ENCODE measurements around the gene ALOX5.
A peak's percentile ranks its signal among the peaks of the same experiment; 100 is the strongest.

The ALOX5 gene

GRCh38 chr10:45424668-45425404 lies 50.8 kb downstream of the ALOX5 start:
- DNase-seq (ENCODE audit: low spot score) = peak; percentile 44

DNA sequence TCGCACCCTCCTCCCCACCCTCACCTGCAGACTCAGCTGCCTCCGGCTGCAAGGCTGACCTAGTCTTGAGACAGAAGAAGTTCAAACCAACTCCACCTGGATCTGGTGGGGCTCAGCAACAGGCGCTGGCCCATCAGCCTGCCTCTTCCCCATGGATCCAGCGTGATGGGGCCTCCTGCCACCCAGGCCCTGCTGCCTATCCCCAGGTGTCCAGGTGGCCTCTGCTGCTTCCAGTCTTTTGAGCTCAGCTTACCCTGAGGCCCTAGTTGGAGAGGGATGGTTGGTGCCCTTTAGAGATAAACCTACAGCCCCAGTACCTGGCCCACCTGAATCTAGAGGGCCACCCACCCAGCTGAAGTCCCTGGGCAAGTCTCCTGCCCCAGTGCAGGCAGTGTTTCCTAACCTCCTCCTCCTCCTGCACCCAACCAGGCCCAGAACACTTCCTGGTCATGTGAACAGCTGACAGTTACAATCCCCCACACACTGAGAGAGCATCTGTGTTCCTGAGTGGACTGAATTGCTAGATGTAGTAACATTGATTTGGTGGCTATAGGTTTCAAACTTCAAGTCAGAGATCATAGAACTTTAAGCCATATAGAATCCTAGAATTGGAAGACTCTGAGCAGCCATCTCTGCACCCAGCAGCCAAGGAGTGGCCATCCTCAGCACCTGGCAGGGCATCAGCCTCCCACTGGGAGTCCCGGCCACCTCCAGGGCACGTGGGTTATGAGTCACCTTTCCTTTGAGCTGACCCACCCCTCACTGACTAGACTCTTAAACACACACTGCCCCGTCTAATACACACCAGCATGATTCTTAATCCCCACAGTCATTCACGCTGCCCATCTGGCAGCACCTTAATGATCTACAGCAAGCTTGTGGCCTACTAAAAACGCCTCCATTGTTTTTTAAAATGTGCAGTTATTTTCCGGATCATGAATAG lies 51.9 kb downstream of the ALOX5 start:
- no peak for DNase-seq (ENCODE audit: low spot score)

- no peak for DNase-seq (ENCODE audit: low spot score)
These were observed 53.4 kb downstream of the ALOX5 start for GRCh38 chr10:45427262-45427969.

DNA sequence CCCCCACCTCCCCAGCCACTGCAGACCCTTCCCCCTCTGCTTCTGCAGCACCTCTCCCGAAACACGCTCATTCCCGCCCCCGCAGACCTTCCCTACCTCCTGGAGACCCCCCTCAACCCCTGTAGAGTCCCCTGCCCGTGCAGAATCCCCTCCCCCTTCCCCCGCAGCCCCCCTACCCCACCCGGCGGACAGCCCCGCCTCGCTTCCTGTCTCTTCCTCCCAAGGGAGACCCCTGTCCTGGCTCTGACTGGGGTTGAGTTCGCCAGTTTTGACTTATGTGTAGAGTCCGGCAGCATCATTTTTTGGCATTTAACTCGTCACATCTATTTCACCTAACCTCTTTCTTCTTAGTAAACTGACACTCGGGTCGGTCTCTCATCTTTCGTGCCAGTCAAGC lies 54.0 kb downstream of the ALOX5 start:
- no peak for DNase-seq (ENCODE audit: low spot score)

- DNase-seq (ENCODE audit: low spot score) = no peak
These were observed 54.8 kb downstream of the ALOX5 start for GRCh38 chr10:45428611-45429510.

GRCh38 chr10:45429790-45430189 lies 55.8 kb downstream of the ALOX5 start:
- no peak for DNase-seq (ENCODE audit: low spot score)

GRCh38 chr10:45432113-45432512 lies 58.1 kb downstream of the ALOX5 start:
- no peak for DNase-seq (ENCODE audit: low spot score)

- DNase-seq (ENCODE audit: low spot score) = no peak
These were observed 58.9 kb downstream of the ALOX5 start for GRCh38 chr10:45432700-45433472.

DNA sequence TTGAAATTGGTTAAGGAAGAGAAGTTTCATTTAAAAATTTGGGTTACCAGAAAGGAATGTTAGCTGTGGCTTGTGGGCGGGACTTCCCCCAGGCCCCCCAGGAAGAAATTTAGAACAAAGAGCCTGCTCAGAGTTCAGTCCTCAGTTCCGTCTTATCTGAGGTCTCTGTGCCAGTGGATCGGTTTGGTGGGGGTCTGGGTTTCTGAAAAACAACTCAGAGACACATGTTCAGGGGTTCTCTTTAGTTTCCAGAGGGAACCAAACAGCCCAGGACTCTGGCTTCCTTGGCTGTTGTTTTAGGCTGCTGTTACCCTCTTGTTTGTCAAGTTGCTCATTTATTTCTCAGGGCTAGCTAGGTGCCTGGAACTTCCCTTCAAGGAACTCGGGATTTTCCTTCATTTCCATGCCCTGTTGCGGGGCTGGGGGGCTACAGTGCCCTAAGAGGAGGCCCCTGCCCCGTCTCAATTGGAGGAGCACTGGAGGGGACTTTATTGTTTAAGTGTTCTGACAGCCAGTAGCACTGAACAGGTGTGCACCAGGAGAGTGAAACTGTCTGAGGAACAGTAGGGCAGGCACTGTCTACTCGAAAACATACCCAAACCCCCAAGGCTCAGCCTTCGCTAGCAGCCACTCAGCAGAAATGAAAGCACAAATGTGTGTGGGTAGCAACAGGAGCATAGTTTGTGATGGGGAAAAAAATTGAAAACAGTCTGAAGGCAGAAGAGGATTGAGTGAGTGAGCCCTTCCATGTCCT lies 59.9 kb downstream of the ALOX5 start:
- no peak for DNase-seq (ENCODE audit: low spot score)

GRCh38 chr10:45437587-45438465 lies 63.8 kb downstream of the ALOX5 start:
- no peak for DNase-seq (ENCODE audit: low spot score)

DNA sequence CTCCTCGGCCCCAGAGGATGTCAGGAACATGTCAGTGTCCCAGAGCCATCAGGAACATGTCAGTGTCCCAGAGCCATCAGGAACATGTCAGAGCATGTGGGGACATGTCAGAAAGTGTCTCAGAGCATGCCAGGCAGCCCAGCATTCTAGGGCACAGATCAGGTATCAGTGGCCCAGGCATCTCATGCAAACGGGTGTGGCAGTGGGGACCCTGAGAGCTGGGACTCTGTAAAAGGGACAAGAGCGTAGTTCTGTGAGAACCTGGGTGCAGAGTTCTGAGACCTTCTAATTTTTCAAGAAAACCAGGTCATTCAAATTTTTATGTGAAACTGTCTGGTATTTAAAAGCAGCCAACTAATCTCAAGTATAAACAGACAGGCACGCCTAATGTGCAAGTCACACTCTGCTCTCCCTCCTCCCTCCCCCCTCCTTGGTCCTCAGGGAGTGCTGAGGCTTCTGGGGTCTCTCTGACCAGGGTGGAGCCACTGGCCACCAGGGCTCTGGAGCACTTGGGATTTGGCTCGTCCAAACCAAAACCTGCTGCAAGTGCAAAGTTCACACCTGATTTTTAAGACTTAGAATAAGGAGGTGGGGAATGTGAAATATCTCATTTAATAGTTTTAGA lies 64.6 kb downstream of the ALOX5 start:
- no peak for DNase-seq (ENCODE audit: low spot score)

DNA sequence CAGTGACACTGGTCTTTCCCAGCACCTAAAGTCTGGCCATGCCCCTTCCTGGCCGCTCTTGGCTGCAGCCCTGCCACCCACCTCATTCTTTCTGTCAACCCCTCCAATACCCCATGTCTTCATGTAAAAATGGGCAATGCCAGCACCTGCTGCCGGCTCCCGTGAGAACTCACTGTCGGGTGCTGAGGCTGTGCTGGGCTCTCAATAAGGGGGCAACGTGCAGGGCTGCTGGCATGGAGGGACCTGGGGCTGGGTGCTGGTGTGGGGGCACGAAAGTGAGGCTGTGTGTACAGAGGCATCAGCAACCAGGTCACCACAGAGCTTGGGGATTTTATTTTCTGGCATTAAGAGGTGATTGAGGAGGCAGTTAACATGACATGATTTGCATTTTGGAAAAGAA lies 65.3 kb downstream of the ALOX5 start:
- no peak for DNase-seq (ENCODE audit: low spot score)

DNA sequence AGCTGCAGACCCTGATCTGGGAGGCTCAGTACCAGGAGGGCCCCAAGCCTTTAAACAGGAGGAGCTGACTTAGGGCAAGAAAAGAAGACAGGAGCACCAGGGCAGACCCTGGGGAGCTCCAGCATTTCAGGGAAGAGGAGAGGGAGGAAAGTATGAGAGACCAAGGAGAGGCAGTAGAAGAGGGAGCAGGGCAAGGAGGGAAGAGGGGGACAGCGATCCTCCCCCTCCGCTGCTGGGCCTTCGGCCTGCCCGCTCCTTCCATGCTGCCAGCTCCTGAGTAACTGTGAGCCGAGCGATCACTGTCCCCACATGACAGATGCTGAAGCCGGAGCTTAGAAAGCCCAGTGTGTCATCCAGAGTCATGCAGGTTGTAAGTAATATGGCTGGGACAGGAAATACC lies 65.9 kb downstream of the ALOX5 start:
- DNase-seq (ENCODE audit: low spot score) = no peak

DNA sequence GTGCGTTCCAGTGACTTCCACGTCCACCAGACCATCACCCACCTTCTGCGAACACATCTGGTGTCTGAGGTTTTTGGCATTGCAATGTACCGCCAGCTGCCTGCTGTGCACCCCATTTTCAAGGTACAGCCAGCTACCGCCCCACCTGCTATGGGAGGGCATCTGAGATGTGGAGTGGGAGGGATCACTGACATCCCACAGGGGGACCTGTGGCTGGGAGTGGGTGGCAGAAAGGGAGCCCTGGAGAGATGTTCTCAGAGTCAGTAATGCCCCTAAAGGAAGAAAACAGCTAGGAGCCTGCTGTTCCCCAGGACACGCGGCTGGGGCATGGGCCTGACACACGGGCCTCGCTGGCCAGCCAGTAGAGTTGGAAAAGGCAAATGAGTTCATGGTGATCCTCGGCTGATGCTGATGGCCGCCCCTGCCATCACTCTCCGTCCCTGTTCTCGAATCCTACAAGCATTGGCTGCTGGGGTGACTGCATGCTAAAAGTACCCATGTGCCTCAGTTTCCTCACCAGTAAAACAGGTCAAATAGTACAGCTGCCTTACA lies 66.6 kb downstream of the ALOX5 start:
- no peak for DNase-seq (ENCODE audit: low spot score)

DNA sequence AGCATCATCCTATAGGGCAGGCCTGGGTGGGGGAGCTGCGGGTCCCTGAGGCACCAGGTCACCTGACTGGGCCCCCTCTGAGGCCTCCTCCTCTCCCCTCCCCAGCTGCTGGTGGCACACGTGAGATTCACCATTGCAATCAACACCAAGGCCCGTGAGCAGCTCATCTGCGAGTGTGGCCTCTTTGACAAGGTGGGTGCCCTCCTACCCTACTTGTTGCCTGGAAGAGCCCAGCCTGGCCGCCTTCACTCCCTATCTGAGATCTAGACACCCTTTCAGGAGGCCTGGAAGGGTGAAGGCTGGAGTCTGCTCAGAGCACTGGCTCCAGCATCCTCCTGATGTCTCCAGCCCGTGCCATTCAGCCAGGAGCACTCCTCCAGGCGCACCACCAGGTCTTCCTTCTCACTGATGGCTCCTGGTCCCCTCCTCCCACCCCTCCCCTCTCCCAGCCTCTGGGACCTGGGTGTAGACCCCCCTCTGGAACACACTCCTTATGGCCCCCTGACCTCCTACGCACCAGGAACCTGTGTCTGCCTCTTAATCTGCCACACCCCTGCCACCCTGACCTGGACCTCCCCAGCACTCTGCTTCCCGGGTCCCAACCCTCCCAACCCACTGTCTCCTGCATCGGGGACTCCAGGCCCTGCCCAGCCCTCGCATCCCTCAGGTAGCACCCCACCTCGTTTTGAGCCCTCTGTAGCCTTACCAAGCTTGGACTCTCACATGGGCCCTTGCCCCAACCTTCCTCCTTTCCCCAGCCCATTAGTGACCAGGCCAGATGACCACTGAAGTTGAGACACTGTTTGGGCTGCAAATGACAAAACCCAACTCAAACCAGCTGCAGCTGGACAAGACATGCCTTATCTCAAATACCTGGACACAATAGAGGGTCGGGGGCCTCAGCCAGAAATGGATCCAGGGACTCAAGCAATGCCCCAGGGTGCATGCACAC lies 67.5 kb downstream of the ALOX5 start:
- no peak for DNase-seq (ENCODE audit: low spot score)

- no peak for DNase-seq (ENCODE audit: low spot score)
These were observed 68.2 kb downstream of the ALOX5 start for GRCh38 chr10:45442251-45442650.

GRCh38 chr10:45442662-45443061 lies 68.6 kb downstream of the ALOX5 start:
- DNase-seq (ENCODE audit: low spot score) = no peak
